Osteoblast (primary cell): Measurements from ENCODE around the gene SMIM7. TPM values are rescaled to one million over a fixed set of nuclear protein-coding genes. Genes with fewer than 3 reads are reported as not detected.
A peak's percentile ranks its signal among the peaks of the same experiment; 100 is the strongest.

ENCODE experiments used
- DNase-seq: peaks from one replicate; pipeline ENCODE4 v3.0.0; 2011; ENCODE audit warnings: low spot score, mixed read lengths; ENCODE audit not compliant: insufficient read length; ENCODE audit errors: missing footprints
- H2AFZ ChIP-seq: 2 replicates; pipeline ENCODE4 v1.6.0; 2011; ENCODE audit warnings: mild to moderate bottlenecking, low read length
- H3K27ac ChIP-seq: 2 replicates; pipeline ENCODE4 v1.5.1; 2011; ENCODE audit warnings: mild to moderate bottlenecking, low read depth, low read length, moderate library complexity
- H3K27me3 ChIP-seq: 2 replicates; pipeline ENCODE4 v1.6.0; 2012; ENCODE audit warnings: mild to moderate bottlenecking, control low read depth, inconsistent platforms, low read length, moderate library complexity; ENCODE audit not compliant: insufficient read depth
- H3K36me3 ChIP-seq: 2 replicates; pipeline ENCODE4 v1.5.1; 2011; ENCODE audit warnings: mild to moderate bottlenecking, low read length, control low read depth, moderate library complexity; ENCODE audit not compliant: insufficient read depth
- H3K4me1 ChIP-seq: 2 replicates; pipeline ENCODE4 v1.5.1; 2011; ENCODE audit warnings: mild to moderate bottlenecking, low read length, control low read depth, moderate library complexity; ENCODE audit not compliant: insufficient read depth
- H3K4me2 ChIP-seq: 2 replicates; pipeline ENCODE4 v1.6.0; 2011; ENCODE audit warnings: mild to moderate bottlenecking, low read length; ENCODE audit not compliant: insufficient read depth
- H3K4me3 ChIP-seq: fragments of 200-600 bp; sonication (generic); 3 replicates; pipeline ENCODE4 v1.5.1; 2012; ENCODE audit warnings: mild to moderate bottlenecking, low read length, inconsistent platforms; ENCODE audit not compliant: insufficient read depth
- H3K79me2 ChIP-seq: 2 replicates; pipeline ENCODE4 v1.6.0; 2012; ENCODE audit warnings: mild to moderate bottlenecking, low read length, control low read depth, inconsistent platforms; ENCODE audit not compliant: insufficient read depth
- H3K9me3 ChIP-seq: 2 replicates; pipeline ENCODE4 v1.5.1; 2011; ENCODE audit warnings: low read depth, low read length, control low read depth
- H4K20me1 ChIP-seq: 2 replicates; pipeline ENCODE4 v1.6.0; 2012; ENCODE audit warnings: mild to moderate bottlenecking, low read length, control low read depth; ENCODE audit not compliant: insufficient read depth
- CTCF ChIP-seq: IDR thresholded peaks from 2 replicates; pipeline ENCODE4 v1.5.1; 2011; ENCODE audit warnings: mild to moderate bottlenecking, low read depth, low read length, moderate library complexity; ENCODE audit errors: extremely low read depth
- total RNA-seq: library from RNA; depleted of rRNA; stranded (reverse); fragments of >200 nt; gene quantifications from 2 replicates; pipeline ENCODE4 v1.2.3, GENCODE V29; 2012

Gene SMIM7
- total RNA-seq, 1 donor = 60.1 TPM

GRCh38 chr19:16627928-16628182 is 32.1 kb downstream of the SMIM7 start:
- H3K9me3 ChIP-seq = no peaks in the 10 kb centered on the region
- peak; percentile 69 for DNase-seq
- H4K20me1 ChIP-seq = peaks cover 47% of the 10 kb centered on the region
- TF ChIP-seq CTCF = no peak
- H3K27ac ChIP-seq = peak overlapping the region; percentile 86
- H3K79me2 ChIP-seq = peaks cover 53% of the 10 kb centered on the region
- H3K4me3 ChIP-seq = peak overlapping the region; percentile 96
- H3K4me2 ChIP-seq = peak overlapping the region; percentile 97
- no peaks in the 10 kb centered on the region for H3K27me3 ChIP-seq
- H3K36me3 ChIP-seq = peaks cover 39% of the 10 kb centered on the region
- peaks cover 15% of the 10 kb centered on the region for H3K4me1 ChIP-seq
- no peak overlapping the region for H2AFZ ChIP-seq

- Histone ChIP-seq H3K36me3 (peaks cover 40% of the 10 kb centered on the region), H2AFZ (peak overlapping the region; percentile 46), H4K20me1 (peaks cover 52% of the 10 kb centered on the region)
These were observed 32.6 kb downstream of the SMIM7 start for GRCh38 chr19:16627193-16627927.

GRCh38 chr19:16626796-16627192 is 33.1 kb downstream of the SMIM7 start:
- TF ChIP-seq CTCF = no peak
- H3K36me3 ChIP-seq = peaks cover 40% of the 10 kb centered on the region
- H4K20me1 ChIP-seq = peaks cover 58% of the 10 kb centered on the region
- peak overlapping the region; percentile 97 for H3K4me2 ChIP-seq
- H3K79me2 ChIP-seq = peaks cover 62% of the 10 kb centered on the region
- H3K4me1 ChIP-seq = peaks cover 15% of the 10 kb centered on the region
- H3K27me3 ChIP-seq = no peaks in the 10 kb centered on the region
- peak overlapping the region; percentile 86 for H3K27ac ChIP-seq
- H3K4me3 ChIP-seq = peak overlapping the region; percentile 96
- DNase-seq = peak; percentile 86
- H2AFZ ChIP-seq = peak overlapping the region; percentile 46
- no peaks in the 10 kb centered on the region for H3K9me3 ChIP-seq

More at GRCh38 chr19:16627193-16627927, 32.6 kb downstream of the SMIM7 start:
- Histone ChIP-seq H3K27ac (peak overlapping the region; percentile 86), H3K9me3 (no peaks in the 10 kb centered on the region), H3K4me3 (peak overlapping the region; percentile 96), H3K79me2 (peaks cover 56% of the 10 kb centered on the region), H3K27me3 (no peaks in the 10 kb centered on the region), H3K4me2 (peak overlapping the region; percentile 97), H3K4me1 (peaks cover 15% of the 10 kb centered on the region)
- TF ChIP-seq CTCF = no peak
- peak; percentile 82 for DNase-seq

GRCh38 chr19:16625163-16625958 is 34.6 kb downstream of the SMIM7 start:
- no peak overlapping the region for H2AFZ ChIP-seq
- no peak overlapping the region for H3K27ac ChIP-seq
- H3K4me1 ChIP-seq = peaks cover 15% of the 10 kb centered on the region
- H3K4me2 ChIP-seq = peak overlapping the region; percentile 97
- peaks cover 72% of the 10 kb centered on the region for H4K20me1 ChIP-seq
- peaks cover 30% of the 10 kb centered on the region for H3K36me3 ChIP-seq
- peak; percentile 22 for DNase-seq
- no peak for TF ChIP-seq CTCF
- no peak overlapping the region for H3K4me3 ChIP-seq
- no peaks in the 10 kb centered on the region for H3K27me3 ChIP-seq
- peaks cover 76% of the 10 kb centered on the region for H3K79me2 ChIP-seq
- H3K9me3 ChIP-seq = no peaks in the 10 kb centered on the region
